Neural crest cell (in vitro differentiated cells): ENCODE data around the gene ANKEF1. TPM values are rescaled to one million over a fixed set of nuclear protein-coding genes. Genes with fewer than 3 reads are reported as not detected.

Experiments
- DNase-seq: peaks from one replicate; pipeline ENCODE4 v3.0.0; 2021; ENCODE audit warnings: low read depth, mixed read lengths, low spot score
- H3K27ac Mint-ChIP-seq: one replicate; pipeline ENCODE4 v1.8.0; 2021; ENCODE audit warnings: mild to moderate bottlenecking, mixed read lengths; ENCODE audit not compliant: unreplicated experiment
- H3K27me3 Mint-ChIP-seq: 2 replicates; pipeline ENCODE4 v1.8.0; 2021; ENCODE audit warnings: low read depth, mild to moderate bottlenecking, mixed read lengths
- H3K36me3 Mint-ChIP-seq: 2 replicates; pipeline ENCODE4 v1.8.0; 2021; ENCODE audit warnings: low read depth, mild to moderate bottlenecking, mixed read lengths
- H3K4me1 Mint-ChIP-seq: 2 replicates; pipeline ENCODE4 v1.8.0; 2021; ENCODE audit warnings: mixed read lengths
- H3K4me3 Mint-ChIP-seq: one replicate; pipeline ENCODE4 v1.8.0; 2021; ENCODE audit warnings: mild to moderate bottlenecking, mixed read lengths
- H3K9me3 Mint-ChIP-seq: 2 replicates; pipeline ENCODE4 v1.8.0; 2021; ENCODE audit warnings: mixed read lengths
- CTCF ChIP-seq: fragments of 200-600 bp; sonication (generic); conservative IDR thresholded peaks from 2 replicates; pipeline ENCODE4 v1.5.0; 2021; ENCODE audit warnings: antibody characterized with exemption, mild to moderate bottlenecking
- total RNA-seq: library from RNA; stranded (reverse); gene quantifications from 2 replicates; pipeline ENCODE4 v1.2.1, GENCODE V29; 2021

The ANKEF1 gene
- total RNA-seq, 1 donor from 2014 or later: 3.8 TPM

- no peak for DNase-seq
- Mint-ChIP-seq H3K4me1 (no peaks in the 10 kb centered on the region), H3K4me3 (no peak overlapping the region), H3K27ac (no peak overlapping the region), H3K9me3 (no peaks in the 10 kb centered on the region), H3K36me3 (no peaks in the 10 kb centered on the region), H3K27me3 (no peaks in the 10 kb centered on the region)
- TF ChIP-seq CTCF: no peak
These were observed 29.9 kb upstream of the ANKEF1 start for GRCh38 chr20:10004900-10005299.

- H3K4me3 Mint-ChIP-seq: no peak overlapping the region
- DNase-seq: no peak
- TF ChIP-seq CTCF: no peak
- no peaks in the 10 kb centered on the region for H3K36me3 Mint-ChIP-seq
- no peak overlapping the region for H3K27ac Mint-ChIP-seq
- H3K4me1 Mint-ChIP-seq: no peaks in the 10 kb centered on the region
- no peaks in the 10 kb centered on the region for H3K9me3 Mint-ChIP-seq
- no peaks in the 10 kb centered on the region for H3K27me3 Mint-ChIP-seq
These were observed 28.9 kb upstream of the ANKEF1 start for GRCh38 chr20:10005885-10006284.

- no peaks in the 10 kb centered on the region for H3K36me3 Mint-ChIP-seq
- H3K27ac Mint-ChIP-seq: no peak overlapping the region
- no peaks in the 10 kb centered on the region for H3K27me3 Mint-ChIP-seq
- no peaks in the 10 kb centered on the region for H3K4me1 Mint-ChIP-seq
- DNase-seq: no peak
- no peak for TF ChIP-seq CTCF
- H3K9me3 Mint-ChIP-seq: no peaks in the 10 kb centered on the region
- H3K4me3 Mint-ChIP-seq: no peak overlapping the region
These were observed 28.2 kb upstream of the ANKEF1 start for GRCh38 chr20:10006447-10007090.

- Mint-ChIP-seq H3K4me1 (no peaks in the 10 kb centered on the region), H3K4me3 (no peak overlapping the region), H3K27ac (no peak overlapping the region), H3K36me3 (no peaks in the 10 kb centered on the region), H3K27me3 (no peaks in the 10 kb centered on the region), H3K9me3 (no peaks in the 10 kb centered on the region)
- no peak for DNase-seq
- TF ChIP-seq CTCF: no peak
These were observed 27.6 kb upstream of the ANKEF1 start for GRCh38 chr20:10007158-10007557.

GRCh38 chr20:10007747-10008146, 27.0 kb upstream of the ANKEF1 start:
- Mint-ChIP-seq H3K9me3 (no peaks in the 10 kb centered on the region), H3K4me1 (no peaks in the 10 kb centered on the region), H3K27me3 (no peaks in the 10 kb centered on the region), H3K36me3 (no peaks in the 10 kb centered on the region), H3K27ac (no peak overlapping the region), H3K4me3 (no peak overlapping the region)
- DNase-seq: no peak
- TF ChIP-seq CTCF: no peak
